GM21529 (cell line): ENCODE data around the gene CIAPIN1.
"Not testable (repeated sequence)": the region's sequence is repeated elsewhere in the genome, so short reads cannot be mapped to it uniquely, and the experiment has no call there.

Experiments
- ATAC-seq: cut with Tn5 transposase; IDR thresholded peaks from one replicate; pipeline ENCODE4 v1.9.1; 2021; ENCODE audit not compliant: unreplicated experiment

The CIAPIN1 gene

DNA sequence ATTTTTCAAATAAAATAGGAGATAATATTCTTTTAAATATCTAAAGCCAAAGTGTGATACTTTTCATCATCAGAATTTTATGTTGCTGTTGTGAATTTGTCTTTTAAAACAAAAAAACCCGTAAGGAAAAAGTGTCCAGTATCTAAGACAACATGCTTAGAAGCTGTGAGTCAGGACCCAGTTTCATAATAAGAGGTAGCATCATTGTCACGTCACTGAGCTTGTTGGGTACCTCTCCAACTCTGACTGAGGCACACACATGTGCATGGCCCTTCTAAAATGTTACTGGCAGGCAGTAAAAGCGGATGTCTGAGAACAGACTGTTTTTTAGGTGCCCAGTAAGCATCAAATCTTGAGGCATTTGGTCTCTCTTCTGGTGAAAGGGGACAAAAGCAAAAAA lies 2.5 kb downstream of the CIAPIN1 start:
- ATAC-seq = no peak

- not testable (repeated sequence) for ATAC-seq
These were observed 6.6 kb downstream of the CIAPIN1 start for GRCh38 chr16:57440551-57440950.

- ATAC-seq = not testable (repeated sequence)
These were observed 7.2 kb downstream of the CIAPIN1 start for GRCh38 chr16:57439947-57440346.

- no peak for ATAC-seq
These were observed 11.3 kb downstream of the CIAPIN1 start for GRCh38 chr16:57435838-57436237.

- ATAC-seq = no peak
These were observed 13.2 kb downstream of the CIAPIN1 start for GRCh38 chr16:57434003-57434402.

DNA sequence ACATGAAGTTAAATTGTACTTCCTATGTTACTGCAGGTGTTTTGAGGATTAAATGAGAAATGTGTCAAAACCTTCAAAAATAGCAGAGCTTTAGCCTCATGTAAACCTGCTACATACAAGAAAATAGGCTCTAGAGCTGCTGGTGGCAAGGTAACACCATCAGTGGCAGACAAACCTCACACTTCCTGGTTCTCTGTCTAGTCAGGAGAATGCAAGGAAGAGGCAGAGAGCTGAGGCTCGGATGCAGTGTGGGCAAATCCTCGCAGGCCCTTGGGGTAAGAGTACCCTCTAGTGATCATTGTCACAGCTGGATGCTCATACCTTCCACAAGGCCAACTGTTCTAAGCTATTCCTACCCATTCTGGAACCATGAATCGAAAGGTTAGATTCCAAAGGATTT lies 14.2 kb downstream of the CIAPIN1 start:
- no peak for ATAC-seq

DNA sequence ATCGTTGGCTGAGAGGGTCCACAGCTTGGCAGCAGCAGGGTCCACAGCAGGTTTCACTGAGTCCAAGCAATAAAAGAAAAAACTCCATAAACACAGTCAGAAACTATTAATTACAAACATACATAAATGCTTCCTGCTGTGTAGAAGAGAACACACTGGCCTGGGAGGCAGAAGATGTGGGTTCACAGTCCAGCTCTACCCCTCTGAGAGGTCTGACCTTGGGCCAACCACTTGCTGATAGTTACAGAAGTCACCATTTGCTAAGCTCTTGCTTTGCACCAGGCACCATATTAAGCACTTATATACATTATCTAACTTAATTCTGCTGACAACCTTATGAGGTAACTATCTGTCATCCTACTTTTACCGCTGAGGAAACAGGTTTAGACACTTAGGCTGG lies 14.7 kb downstream of the CIAPIN1 start:
- no peak for ATAC-seq

GRCh38 chr16:57430955-57431354 lies 16.2 kb downstream of the CIAPIN1 start:
- ATAC-seq = no peak

DNA sequence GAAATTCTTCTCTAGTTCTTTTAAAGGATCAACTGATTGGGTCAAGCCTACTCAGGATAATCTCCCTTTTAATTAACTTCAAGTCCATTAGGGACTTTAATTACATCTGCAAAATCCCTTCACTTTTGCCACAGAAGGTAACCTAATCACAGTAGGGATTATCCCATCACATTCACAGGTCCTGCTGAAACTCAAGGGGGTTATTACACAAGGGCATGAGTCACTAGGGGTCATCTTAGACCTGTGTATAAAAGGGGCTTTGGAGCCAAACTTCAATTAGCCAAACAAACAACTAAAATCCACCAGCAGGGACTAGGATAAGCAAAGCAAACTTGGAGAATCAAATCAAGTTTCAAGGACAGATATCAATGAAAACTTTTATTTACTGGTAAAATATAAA lies 19.4 kb downstream of the CIAPIN1 start:
- ATAC-seq = no peak

DNA sequence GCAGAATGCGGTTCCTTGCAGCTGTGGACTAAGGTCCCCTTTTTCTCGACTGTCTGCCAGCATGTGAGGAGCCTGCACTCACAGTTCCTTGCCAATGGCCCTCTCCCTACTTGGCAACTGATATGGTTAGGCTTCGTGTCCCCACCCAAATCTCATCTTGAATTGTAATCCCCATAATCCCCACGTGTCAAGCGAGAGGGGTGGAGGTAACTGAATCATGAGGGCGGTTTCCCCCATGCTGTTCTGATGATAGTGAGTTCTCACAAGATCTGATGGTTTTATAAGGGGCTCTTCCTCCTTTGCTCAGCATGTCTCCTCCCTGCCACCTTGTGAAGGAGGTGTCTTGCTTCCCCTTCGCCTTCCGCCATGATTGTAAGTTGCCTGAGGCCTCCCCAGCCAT lies 19.9 kb downstream of the CIAPIN1 start:
- no peak for ATAC-seq

GRCh38 chr16:57426356-57426755 lies 20.8 kb downstream of the CIAPIN1 start:
- ATAC-seq = no peak

- no peak for ATAC-seq
These were observed 22.6 kb downstream of the CIAPIN1 start for GRCh38 chr16:57424583-57424982.

GRCh38 chr16:57423152-57423551 lies 24.0 kb downstream of the CIAPIN1 start:
- ATAC-seq = no peak

DNA sequence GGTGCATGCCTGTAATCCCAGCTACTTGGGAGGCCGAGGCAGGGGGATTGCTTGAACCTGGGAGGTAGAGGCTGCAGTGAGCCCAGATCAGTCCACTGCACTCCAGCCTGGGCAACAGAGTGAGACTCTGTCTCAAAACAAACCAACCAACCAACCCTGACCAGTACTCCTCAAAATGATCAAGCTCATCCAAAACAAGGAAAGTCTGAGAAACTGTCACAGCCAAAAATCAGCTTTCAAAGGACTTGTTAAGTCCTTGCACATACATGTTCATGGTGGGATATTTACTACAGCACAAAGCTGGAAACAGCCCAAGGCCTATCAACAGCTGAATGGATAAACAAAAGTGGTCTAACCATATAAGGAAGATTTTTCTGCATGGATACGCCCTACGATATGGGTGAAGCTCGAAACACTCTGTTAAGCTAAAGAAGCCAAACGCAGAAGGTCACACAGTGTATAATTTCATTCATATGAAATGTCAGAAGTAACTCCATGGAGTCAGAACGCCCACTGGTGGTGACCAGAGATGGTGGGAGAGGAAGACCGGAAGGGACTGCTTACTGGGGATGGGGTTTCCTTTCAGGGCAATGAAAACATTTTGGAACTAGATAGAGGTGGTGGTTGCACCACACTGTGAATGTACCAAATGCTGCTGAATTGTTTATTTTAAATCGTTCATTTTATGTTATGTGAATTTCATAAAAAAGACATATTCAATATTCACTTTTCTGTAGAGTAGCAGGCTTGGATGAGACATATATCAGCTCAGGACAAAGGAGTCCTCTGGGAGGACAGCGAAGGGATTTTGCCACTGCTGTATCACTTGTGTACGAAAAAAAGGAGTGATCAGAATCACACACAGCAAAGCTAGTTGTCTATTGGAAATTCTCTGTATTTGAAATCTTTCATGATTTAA lies 24.9 kb downstream of the CIAPIN1 start:
- no peak for ATAC-seq

DNA sequence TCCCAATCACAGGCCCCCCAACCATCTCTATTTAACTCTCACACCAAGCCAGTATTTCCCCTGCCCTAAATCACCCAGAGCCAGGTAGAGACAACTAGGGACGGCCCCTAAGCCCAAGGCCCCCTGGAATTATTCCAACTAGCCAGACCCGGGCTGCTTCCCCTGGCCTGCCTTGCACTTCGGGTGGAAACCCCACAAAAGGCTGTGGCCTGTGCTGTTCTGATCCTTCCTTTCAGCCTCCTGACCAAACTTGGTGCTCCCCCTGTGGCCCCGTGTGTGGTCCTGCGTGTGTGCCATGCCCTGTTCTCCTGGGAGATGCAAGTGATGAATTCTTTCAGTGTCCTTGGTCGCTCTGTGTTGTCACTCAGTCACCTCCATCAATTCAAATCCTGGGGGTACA lies 27.7 kb downstream of the CIAPIN1 start:
- ATAC-seq = no peak

DNA sequence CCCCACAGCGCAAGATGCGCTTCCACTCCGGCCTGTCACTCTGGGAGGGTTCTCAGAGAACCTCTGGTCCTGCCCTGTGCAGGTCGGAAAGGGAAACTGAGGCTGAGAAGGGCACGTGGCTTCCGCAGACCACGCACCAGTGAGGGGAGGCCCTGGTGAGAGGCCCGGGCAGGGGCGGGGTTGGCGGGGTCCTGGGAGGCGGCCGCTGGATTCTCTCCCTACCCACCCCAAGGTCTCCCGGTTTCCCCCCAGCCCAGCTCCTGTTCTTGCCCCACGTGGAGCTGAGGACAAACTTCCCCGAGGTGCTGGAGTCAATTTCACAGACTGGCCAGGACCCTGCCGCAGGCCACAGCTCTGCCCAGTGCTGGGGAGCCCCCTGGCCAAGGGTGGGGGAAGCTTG lies 31.1 kb downstream of the CIAPIN1 start:
- no peak for ATAC-seq

- ATAC-seq = no peak
These were observed 33.5 kb downstream of the CIAPIN1 start for GRCh38 chr16:57413733-57414132.

DNA sequence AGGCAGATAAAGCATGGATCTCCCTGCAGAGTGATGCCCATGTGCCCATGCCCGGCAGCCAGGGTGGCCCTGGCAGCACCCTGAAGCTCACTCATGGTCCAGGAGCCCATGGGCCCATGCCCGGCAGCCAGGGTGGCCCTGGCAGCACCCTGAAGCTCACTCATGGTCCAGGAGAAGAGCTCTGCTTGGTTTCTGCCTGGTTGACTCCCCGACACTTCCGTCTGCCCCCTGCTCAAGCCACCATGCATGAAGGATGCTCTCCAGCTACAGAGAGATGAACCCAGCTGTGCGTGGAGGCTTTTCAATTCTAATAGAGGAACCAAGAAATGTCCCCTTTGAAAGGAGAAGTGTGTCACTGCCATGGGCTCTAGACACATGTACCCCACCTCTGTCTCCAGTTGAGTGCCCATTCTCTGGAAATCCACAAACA lies 33.9 kb downstream of the CIAPIN1 start:
- peak; percentile 82 for ATAC-seq

DNA sequence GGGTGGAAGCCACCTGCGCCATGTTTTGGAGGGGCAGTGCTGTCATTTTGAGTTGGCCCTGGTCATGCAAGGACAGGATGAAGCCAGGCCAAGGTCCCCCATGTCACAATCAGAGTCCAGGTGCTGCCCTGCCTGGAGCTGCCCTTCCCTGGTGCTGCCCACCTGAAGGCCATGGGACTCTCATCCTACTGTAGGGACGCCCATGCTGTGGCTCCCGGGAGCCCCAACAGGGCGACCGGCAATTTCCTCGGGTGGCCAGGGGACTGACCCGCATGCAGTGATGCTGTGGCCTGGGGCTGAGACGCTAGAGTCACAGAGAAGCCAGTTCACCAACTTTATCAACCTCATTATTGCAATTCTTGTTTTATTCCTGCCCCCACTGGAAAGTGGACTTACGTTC lies 34.6 kb downstream of the CIAPIN1 start:
- ATAC-seq = no peak

GRCh38 chr16:57411362-57411976 lies 35.7 kb downstream of the CIAPIN1 start:
- ATAC-seq = no peak

- ATAC-seq = no peak
These were observed 37.2 kb downstream of the CIAPIN1 start for GRCh38 chr16:57409870-57410587.

DNA sequence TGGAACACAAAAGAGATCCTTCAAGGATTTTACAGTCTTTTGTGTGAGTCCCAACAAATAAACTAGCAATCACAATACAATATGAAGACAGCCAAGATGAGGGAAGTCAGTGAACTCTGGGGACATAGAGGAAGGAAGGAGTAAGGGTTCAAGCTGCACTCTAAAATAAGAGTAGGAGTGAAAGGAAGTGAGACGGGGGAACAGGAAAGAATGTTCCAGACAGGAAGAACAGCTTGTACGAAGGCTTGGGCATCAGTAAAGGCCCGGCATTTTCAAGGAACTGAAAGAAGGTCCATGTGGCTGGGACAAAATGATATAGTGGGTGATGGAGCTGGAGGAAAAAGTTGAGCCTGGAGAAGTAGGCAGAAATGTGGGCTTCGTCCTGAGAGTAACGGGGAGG lies 38.1 kb downstream of the CIAPIN1 start:
- no peak for ATAC-seq
